Measurements from ENCODE around the gene ABCD3.
"Not testable (repeated sequence)": the region's sequence is repeated elsewhere in the genome, so short reads cannot be mapped to it uniquely, and the experiment has no call there.

The ABCD3 gene

GRCh38 chr1:94417978-94418663 is at the start of gene ABCD3:
ABCD3 (plus strand) TSS chr1:94418389; CDS start chr1:94418479, 90 bp downstream.
- DNase-seq, result peak; percentile 98

- not testable (repeated sequence) for DNase-seq
Observed at GRCh38 chr1:94372771-94373170, 45.4 kb upstream of the ABCD3 start.

- DNase-seq, result not testable (repeated sequence)
Observed at GRCh38 chr1:94373311-94373710, 44.9 kb upstream of the ABCD3 start.

- not testable (repeated sequence) for DNase-seq
Observed at GRCh38 chr1:94375666-94376065, 42.5 kb upstream of the ABCD3 start.

- not testable (repeated sequence) for DNase-seq
Observed at GRCh38 chr1:94378493-94378892, 39.7 kb upstream of the ABCD3 start.

GRCh38 chr1:94379615-94380014 is 38.6 kb upstream of the ABCD3 start:
- no peak for DNase-seq

GRCh38 chr1:94382201-94382600 is 36.0 kb upstream of the ABCD3 start:
- no peak for DNase-seq

- DNase-seq, result no peak
Observed at GRCh38 chr1:94383966-94384408, 34.2 kb upstream of the ABCD3 start.

- peak in 1 of 2 donors; percentile 11 for DNase-seq
Observed at GRCh38 chr1:94384485-94385265, 33.5 kb upstream of the ABCD3 start.

GRCh38 chr1:94385308-94385929 is 32.8 kb upstream of the ABCD3 start:
- no peak for DNase-seq

GRCh38 chr1:94389298-94389697 is 28.9 kb upstream of the ABCD3 start:
- DNase-seq, result no peak

- DNase-seq, result no peak
Observed at GRCh38 chr1:94394247-94394646, 23.9 kb upstream of the ABCD3 start.

GRCh38 chr1:94395231-94395630 is 23.0 kb upstream of the ABCD3 start:
- DNase-seq, result no peak

- DNase-seq, result no peak
Observed at GRCh38 chr1:94395748-94396309, 22.4 kb upstream of the ABCD3 start.

GRCh38 chr1:94396356-94397010 is 21.7 kb upstream of the ABCD3 start:
- no peak for DNase-seq

- no peak for DNase-seq
Observed at GRCh38 chr1:94398356-94398755, 19.8 kb upstream of the ABCD3 start.

GRCh38 chr1:94399453-94399852 is 18.7 kb upstream of the ABCD3 start:
- no peak for DNase-seq

GRCh38 chr1:94401206-94401605 is 17.0 kb upstream of the ABCD3 start:
- DNase-seq, result no peak

- DNase-seq, result no peak
Observed at GRCh38 chr1:94406446-94406845, 11.7 kb upstream of the ABCD3 start.

GRCh38 chr1:94408104-94408830 is 9.9 kb upstream of the ABCD3 start:
- DNase-seq, result no peak

GRCh38 chr1:94411237-94411636 is 7.0 kb upstream of the ABCD3 start:
- no peak for DNase-seq

- DNase-seq, result no peak
Observed at GRCh38 chr1:94413311-94413710, 4.9 kb upstream of the ABCD3 start.

Measured in CD4-positive, alpha-beta T cell treated with Interferon alpha-2 for 1 hour (primary cell).